Keratinocyte (primary cell): ENCODE results near the gene SERPINB12. TPM values are rescaled to one million over a fixed set of nuclear protein-coding genes. Genes with fewer than 3 reads are reported as not detected.
A peak's percentile ranks its signal among the peaks of the same experiment; 100 is the strongest.

Experiments used
- DNase-seq: peaks from one replicate; pipeline ENCODE4 v3.0.0-alpha.2; 2011; ENCODE audit warnings: low read depth, missing footprints, low spot score
- FAIRE-seq: peaks from 2 replicates; lab custom pipeline; 2011; peaks lifted over from hg19 to GRCh38; lab: Jason Lieb, UNC
- H2AFZ ChIP-seq: 2 replicates; pipeline ENCODE4 v1.6.0; 2012; ENCODE audit warnings: low read length, control low read depth, inconsistent platforms; ENCODE audit not compliant: control insufficient read depth
- H3K27ac ChIP-seq: 2 replicates; pipeline ENCODE4 v1.5.1; 2011; ENCODE audit warnings: low read length; ENCODE audit not compliant: control insufficient read depth, insufficient read depth
- H3K27me3 ChIP-seq: 3 replicates; pipeline ENCODE4 v1.6.0; 2011; ENCODE audit warnings: low read length; ENCODE audit not compliant: control insufficient read depth, insufficient read depth; ENCODE audit errors: extremely low read depth
- H3K36me3 ChIP-seq, 2 experiments: 2 replicates in 1 of 2; 3 replicates in 1 of 2; pipeline ENCODE4 v1.5.1; 2011; ENCODE audit warnings: low read length in 2 of 2, mild to moderate bottlenecking in 1 of 2; ENCODE audit not compliant: control insufficient read depth in 2 of 2, insufficient read depth in 2 of 2; ENCODE audit errors: extremely low read depth in 1 of 2
- H3K4me1 ChIP-seq: 3 replicates; pipeline ENCODE4 v1.5.1; 2011; ENCODE audit warnings: low read length; ENCODE audit not compliant: control insufficient read depth, insufficient read depth; ENCODE audit errors: extremely low read depth
- H3K4me2 ChIP-seq: 3 replicates; pipeline ENCODE4 v1.6.0; 2011; ENCODE audit warnings: low read depth, low read length; ENCODE audit not compliant: control insufficient read depth, insufficient read depth; ENCODE audit errors: extremely low read depth
- H3K4me3 ChIP-seq, 3 experiments: fragments of 200-600 bp in 1 of 3; sonication (generic) in 1 of 3; 2 replicates in 2 of 3; 3 replicates in 1 of 3; pipeline ENCODE4 v1.5.1; 2011 to 2016; ENCODE audit warnings: low read length in 3 of 3, mild to moderate bottlenecking in 3 of 3, control low read depth in 2 of 3, inconsistent platforms in 1 of 3, low read depth in 1 of 3, mixed read lengths in 1 of 3, mixed run types in 1 of 3, moderate library complexity in 1 of 3; ENCODE audit not compliant: control insufficient read depth in 2 of 3, insufficient read depth in 2 of 3; ENCODE audit errors: extremely low read depth in 1 of 3
- H3K79me2 ChIP-seq: 2 replicates; pipeline ENCODE4 v1.6.0; 2012; ENCODE audit warnings: low read length; ENCODE audit not compliant: control insufficient read depth, insufficient read depth
- H3K9ac ChIP-seq: 3 replicates; pipeline ENCODE4 v1.6.0; 2011; ENCODE audit warnings: low read length; ENCODE audit not compliant: control insufficient read depth, insufficient read depth; ENCODE audit errors: extremely low read depth
- H3K9me1 ChIP-seq: 3 replicates; pipeline ENCODE4 v1.6.0; 2011; ENCODE audit warnings: low read length; ENCODE audit not compliant: control insufficient read depth, insufficient read depth; ENCODE audit errors: extremely low read depth
- H3K9me3 ChIP-seq: 2 replicates; pipeline ENCODE4 v1.5.1; 2012; ENCODE audit warnings: low read depth, low read length; ENCODE audit not compliant: control insufficient read depth
- H4K20me1 ChIP-seq: 3 replicates; pipeline ENCODE4 v1.6.0; 2011; ENCODE audit warnings: low read length; ENCODE audit not compliant: control insufficient read depth, insufficient read depth; ENCODE audit errors: extremely low read depth
- EZH2 ChIP-seq: IDR thresholded peaks from one replicate; pipeline ENCODE4 v1.6.1; 2012; ENCODE audit warnings: inconsistent platforms, mild to moderate bottlenecking, low read length, moderate library complexity
- dilution Hi-C: fragments of 300-500 bp; cut with MboI; formaldehyde crosslinking; loops from one replicate; pipeline ENCODE4 v1.7.0; 2020; ENCODE audit warnings: low sequenced_read_pairs; ENCODE audit not compliant: extremely low pct_ligation_motif_present
- polyA plus RNA-seq, 5 experiments: library from polyadenylated mRNA; depleted of rRNA in 3 of 5; stranded (reverse) in 3 of 5; stranded (forward) in 1 of 5; unstranded in 1 of 5; fragments of >200 nt; gene quantifications; 1 replicate in 1 of 5; 2 replicates in 3 of 5; 3 replicates in 1 of 5; pipeline versions ENCODE4 v1.2.1 to v1.2.3, GENCODE V29; 2011 to 2012; ENCODE audit warnings: missing spikeins in 2 of 5, low read depth in 1 of 5, low replicate concordance in 1 of 5
- TF ChIP-seq, protein P1 (sequence below), 3 experiments: IDR thresholded peaks in 1 of 3; conservative IDR thresholded peaks in 1 of 3; optimal IDR thresholded peaks in 1 of 3; 2 replicates in 2 of 3; 3 replicates in 1 of 3; pipeline versions ENCODE3 to v1.5.1; 2011; ENCODE audit warnings: low read length in 3 of 3, mild to moderate bottlenecking in 3 of 3, moderate library complexity in 2 of 3, control low read depth in 1 of 3, inconsistent platforms in 1 of 3; ENCODE audit not compliant: insufficient read depth in 2 of 3; ENCODE audit errors: extremely low read depth in 1 of 3

The SERPINB12 gene
- polyA plus RNA-seq, 1 donor (not counting 4 experiments of a cell fraction or from before 2014, with no cell fraction given): 0.10 TPM

DNA sequence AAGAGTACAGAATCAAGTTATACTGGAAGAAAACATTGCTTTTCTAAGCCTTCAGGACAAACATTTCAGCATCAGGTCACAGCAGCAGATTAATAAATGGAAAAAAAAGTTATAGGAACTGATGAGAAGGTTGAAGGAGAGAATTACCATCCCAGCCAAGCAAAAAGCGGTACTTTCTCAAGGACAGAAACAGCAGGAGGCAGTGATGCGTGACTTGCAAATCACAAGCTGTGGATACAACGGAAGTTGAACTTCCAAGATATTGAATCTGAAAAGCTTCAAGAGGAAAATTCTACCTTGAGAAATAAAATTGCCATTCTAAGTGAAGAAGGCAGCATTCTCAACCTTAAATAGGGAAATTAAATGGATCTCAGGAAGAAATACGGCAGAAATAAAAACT, 18.5 kb upstream of the SERPINB12 start:
- TF ChIP-seq EZH2: no peak
- TF ChIP-seq, protein P1, sequence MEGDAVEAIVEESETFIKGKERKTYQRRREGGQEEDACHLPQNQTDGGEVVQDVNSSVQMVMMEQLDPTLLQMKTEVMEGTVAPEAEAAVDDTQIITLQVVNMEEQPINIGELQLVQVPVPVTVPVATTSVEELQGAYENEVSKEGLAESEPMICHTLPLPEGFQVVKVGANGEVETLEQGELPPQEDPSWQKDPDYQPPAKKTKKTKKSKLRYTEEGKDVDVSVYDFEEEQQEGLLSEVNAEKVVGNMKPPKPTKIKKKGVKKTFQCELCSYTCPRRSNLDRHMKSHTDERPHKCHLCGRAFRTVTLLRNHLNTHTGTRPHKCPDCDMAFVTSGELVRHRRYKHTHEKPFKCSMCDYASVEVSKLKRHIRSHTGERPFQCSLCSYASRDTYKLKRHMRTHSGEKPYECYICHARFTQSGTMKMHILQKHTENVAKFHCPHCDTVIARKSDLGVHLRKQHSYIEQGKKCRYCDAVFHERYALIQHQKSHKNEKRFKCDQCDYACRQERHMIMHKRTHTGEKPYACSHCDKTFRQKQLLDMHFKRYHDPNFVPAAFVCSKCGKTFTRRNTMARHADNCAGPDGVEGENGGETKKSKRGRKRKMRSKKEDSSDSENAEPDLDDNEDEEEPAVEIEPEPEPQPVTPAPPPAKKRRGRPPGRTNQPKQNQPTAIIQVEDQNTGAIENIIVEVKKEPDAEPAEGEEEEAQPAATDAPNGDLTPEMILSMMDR (optimal IDR thresholded peaks at IDR 0.05 in 1 of 3, IDR thresholded peaks at IDR 0.05 in 1 of 3, conservative IDR thresholded peaks at IDR 0.05 in 1 of 3; ENCODE audit: extremely low read depth in 1 of 3, insufficient read depth in 2 of 3, low read length in 3 of 3): peak in 1 of 3 experiments; percentile 35
- H2AFZ ChIP-seq: no peak overlapping the region
- H3K4me2 ChIP-seq: no peak overlapping the region
- DNase-seq: no peak
- H3K4me1 ChIP-seq: no peaks in the 10 kb centered on the region
- no peaks in the 10 kb centered on the region for H3K9me1 ChIP-seq
- peak; percentile 46 for FAIRE-seq
- no peaks in the 10 kb centered on the region for H3K36me3 ChIP-seq
- no peaks in the 10 kb centered on the region for H3K9me3 ChIP-seq
- no peaks in the 10 kb centered on the region for H3K27me3 ChIP-seq
- no peaks in the 10 kb centered on the region for H3K79me2 ChIP-seq
- H3K4me3 ChIP-seq: no peak overlapping the region
- no peak overlapping the region for H3K9ac ChIP-seq
- H3K27ac ChIP-seq: no peak overlapping the region
- H4K20me1 ChIP-seq: no peaks in the 10 kb centered on the region
- dilution Hi-C loops: no loop called here

DNA sequence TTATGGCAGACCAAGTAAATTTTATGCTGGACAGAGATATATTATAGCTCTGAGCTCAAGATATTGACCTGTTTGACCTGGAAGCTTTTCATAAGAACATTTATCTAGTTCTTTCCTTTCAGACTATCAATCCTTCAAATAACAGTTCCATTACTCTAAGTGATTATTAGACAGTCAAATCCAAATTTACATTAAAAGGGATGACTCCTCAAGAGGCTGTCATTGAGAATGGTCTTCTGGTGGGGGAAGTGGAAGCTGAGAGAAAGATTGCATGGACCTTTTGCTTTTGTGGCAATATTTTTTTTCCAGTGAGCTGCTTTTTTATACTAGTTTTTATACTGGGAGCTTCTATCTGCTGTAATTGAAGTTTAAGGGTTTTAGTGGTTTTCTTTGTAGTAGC, 14.9 kb upstream of the SERPINB12 start:
- no peak overlapping the region for H3K9ac ChIP-seq
- H3K36me3 ChIP-seq: no peaks in the 10 kb centered on the region
- H2AFZ ChIP-seq: no peak overlapping the region
- TF ChIP-seq EZH2: no peak
- TF ChIP-seq, protein P1 (optimal IDR thresholded peaks at IDR 0.05 in 1 of 3, IDR thresholded peaks at IDR 0.05 in 1 of 3, conservative IDR thresholded peaks at IDR 0.05 in 1 of 3; ENCODE audit: extremely low read depth in 1 of 3, insufficient read depth in 2 of 3, low read length in 3 of 3): no peak
- no peaks in the 10 kb centered on the region for H3K9me3 ChIP-seq
- no peaks in the 10 kb centered on the region for H4K20me1 ChIP-seq
- no peak for FAIRE-seq
- no peaks in the 10 kb centered on the region for H3K27me3 ChIP-seq
- H3K4me2 ChIP-seq: no peak overlapping the region
- no peak overlapping the region for H3K4me3 ChIP-seq
- no peaks in the 10 kb centered on the region for H3K79me2 ChIP-seq
- H3K9me1 ChIP-seq: no peaks in the 10 kb centered on the region
- no peak overlapping the region for H3K27ac ChIP-seq
- dilution Hi-C loops: no loop called here
- H3K4me1 ChIP-seq: no peaks in the 10 kb centered on the region
- DNase-seq: no peak
